SIG-M5 (cell line): Measurements from ENCODE around the gene SLPI.

Experiments used
- DNase-seq: peaks from one replicate; lab custom pipeline; 2025; lab: John Stamatoyannopoulos, UW

The SLPI gene

GRCh38 chr20:45212836-45213235 lies 41.5 kb downstream of the SLPI start:
- DNase-seq: no peak

GRCh38 chr20:45211569-45212474 lies 42.5 kb downstream of the SLPI start:
- no peak for DNase-seq

DNA sequence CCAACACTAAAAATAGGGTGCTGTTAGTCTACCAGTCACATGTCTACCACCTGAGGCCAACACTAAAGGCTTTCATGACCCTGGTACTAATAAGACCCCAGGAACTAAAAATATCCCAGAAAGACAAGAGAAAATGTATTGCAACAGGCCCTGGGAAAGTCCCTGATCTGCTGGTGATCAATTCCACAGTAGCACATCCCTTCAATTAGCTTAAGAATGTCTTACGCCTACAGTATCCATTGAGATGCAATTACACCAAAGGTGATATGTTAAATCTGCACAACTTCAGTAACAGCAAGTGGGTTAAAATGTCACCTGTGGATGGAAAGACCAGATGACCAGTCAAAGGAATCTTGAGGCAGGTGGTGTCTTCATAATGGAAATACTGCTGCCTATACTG lies 44.4 kb downstream of the SLPI start:
- no peak for DNase-seq

DNA sequence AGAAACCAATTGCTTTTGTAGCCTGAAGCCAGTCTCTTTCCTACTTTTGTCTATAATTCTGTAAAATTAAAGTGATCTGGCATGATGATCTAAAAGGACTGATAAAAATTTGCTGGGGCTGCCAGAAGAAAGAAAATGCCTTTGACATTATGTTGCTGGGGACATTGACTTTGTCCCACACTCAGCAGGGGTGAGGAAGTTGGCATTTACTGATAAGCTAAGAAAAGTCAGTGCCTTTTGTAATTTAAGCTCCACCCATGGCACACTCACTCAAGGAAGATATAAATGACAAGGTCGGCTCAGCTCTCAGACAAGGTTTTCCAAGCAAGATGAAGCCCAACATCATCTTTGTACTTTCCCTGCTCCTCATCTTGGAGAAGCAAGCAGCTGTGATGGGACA lies 47.6 kb downstream of the SLPI start, which contains the start of gene SEMG1:
TSS of gene SEMG1 (plus strand) at position 309 of the 400 bp plus-strand sequence. CDS start at position 330, 21 bp downstream.
- DNase-seq: no peak
